DMS79 treated with DMSO at 0.1 percent for 48 hours (cell line): Measurements from ENCODE around the gene R3HDM1.
"Not testable (repeated sequence)": the region's sequence is repeated elsewhere in the genome, so short reads cannot be mapped to it uniquely, and the experiment has no call there.

Experiments
- DNase-seq: peaks from one replicate; lab custom pipeline; 2025; lab: John Stamatoyannopoulos, UW

R3HDM1 gene

GRCh38 chr2:135531231-135532197, at the start of gene R3HDM1:
Gene R3HDM1, plus strand, starts transcription at chr2:135531484. Its CDS starts 73,362 bp downstream, at chr2:135604846.
- peak; percentile 99 for DNase-seq

DNA sequence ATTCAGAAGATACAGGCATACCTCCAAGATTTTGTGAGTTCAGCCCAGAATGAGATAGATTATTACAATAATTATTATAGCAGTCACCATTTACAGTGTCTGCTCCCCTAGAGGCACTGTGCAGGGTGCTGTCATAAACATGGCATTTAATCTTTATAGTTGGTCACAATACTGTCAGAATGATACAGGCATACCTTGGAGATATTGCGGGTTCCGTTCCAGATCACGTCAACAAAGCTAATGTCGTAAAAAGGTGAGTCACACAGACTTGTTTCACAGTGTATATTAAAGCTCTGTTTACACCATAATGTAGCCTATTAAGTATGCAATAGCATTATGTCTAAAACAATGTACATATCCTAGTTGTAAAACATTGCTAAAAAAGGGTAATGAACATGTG, 45.8 kb upstream of the R3HDM1 start:
- no peak for DNase-seq

GRCh38 chr2:135490376-135490775, 40.9 kb upstream of the R3HDM1 start:
- no peak for DNase-seq

GRCh38 chr2:135494503-135494902, 36.8 kb upstream of the R3HDM1 start:
- no peak for DNase-seq

DNA sequence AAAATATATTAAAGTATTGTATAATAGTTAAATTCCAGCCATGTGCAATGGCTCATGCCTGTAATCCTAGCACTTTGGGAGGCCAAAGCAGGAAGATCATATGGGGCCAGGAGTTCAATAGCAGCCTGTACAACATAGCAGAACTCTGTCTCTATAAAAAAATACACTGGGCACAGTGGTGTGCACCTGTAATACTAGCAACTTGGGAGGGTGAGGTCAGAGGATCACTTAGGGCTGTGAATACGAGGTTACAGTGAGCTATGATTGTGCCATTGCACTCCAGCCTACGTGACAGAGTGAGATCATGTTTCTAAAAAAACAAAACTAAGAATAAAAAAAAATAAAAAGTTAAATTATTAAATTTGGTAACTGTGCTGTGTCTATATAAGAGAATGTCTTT, 36.4 kb upstream of the R3HDM1 start:
- DNase-seq = no peak

DNA sequence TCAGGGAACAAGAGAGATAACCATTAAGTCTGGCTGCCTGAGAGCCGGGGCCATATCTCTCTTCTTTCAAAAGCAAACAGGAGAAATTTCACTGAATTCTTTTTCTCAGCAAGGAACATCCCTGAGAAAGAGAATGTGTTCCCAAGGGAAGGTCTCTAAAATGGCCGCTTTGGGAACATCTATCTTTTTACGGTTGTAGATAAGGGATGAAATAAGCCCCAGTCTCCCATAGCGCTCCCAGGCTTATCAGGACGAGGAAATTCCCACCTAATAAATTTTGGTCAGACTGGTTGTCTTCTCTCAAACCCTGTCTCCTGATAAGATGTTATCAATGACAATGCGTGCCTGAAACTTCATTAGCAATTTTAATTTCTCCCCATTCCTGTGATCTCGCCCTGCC, 32.7 kb upstream of the R3HDM1 start:
- DNase-seq = not testable (repeated sequence)

DNA sequence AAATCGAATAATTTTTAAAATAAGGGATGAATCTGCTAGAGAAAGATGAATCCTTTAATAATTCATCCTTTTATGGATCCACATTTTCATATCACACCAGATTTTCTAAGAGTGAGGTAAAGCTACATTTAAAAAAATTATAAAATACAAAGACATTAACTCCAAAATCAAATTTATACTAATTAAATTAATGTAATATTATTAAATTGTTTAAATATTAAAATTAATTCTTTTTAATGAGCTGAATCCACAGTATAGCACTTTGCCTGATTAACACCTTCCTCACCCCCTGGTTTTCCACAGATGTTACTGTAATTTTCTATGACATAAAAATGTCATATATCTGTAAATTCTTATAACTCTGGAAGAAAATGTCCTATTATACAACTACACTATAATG, 26.5 kb upstream of the R3HDM1 start:
- DNase-seq = no peak

GRCh38 chr2:135510577-135510976, 20.7 kb upstream of the R3HDM1 start:
- no peak for DNase-seq

DNA sequence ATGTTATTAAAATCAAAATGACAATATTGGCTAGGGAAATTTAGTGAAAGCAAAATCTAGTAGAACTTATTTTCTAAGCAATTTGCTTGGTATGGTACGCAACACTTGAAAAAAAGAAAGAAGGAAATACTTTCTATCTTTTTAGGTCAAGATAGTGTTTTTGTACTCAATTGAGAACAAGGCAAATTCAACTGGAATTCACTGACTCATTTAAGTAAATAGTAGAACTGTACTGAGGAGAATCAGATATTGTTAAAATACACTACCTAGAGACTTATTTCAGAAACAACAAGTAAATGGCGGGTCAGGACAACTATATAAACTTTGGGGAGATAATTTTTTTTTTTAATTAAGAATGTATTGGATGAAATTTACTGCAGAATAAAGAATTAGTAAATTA, 19.2 kb upstream of the R3HDM1 start:
- DNase-seq = no peak

DNA sequence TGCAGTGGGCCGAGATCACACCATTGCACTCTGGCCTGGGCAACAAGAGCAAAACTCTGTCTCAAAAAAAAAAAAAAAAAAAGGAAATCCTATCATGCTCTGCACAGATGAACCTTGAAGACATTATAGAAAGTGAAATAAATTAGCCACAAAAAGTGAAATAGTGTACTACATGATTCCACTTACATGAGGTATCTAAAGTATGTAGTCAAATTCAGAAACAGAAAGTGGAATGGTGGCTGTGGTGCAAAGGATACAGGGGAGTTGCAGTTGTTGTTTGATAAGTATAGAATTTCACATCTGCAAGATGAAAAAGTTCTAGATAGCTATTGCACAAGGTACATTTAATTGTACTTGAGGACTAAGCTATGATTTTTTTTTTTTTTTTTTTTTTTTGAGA, 5.5 kb upstream of the R3HDM1 start:
- DNase-seq = no peak

GRCh38 chr2:135528006-135528405, 3.3 kb upstream of the R3HDM1 start:
- no peak for DNase-seq

DNA sequence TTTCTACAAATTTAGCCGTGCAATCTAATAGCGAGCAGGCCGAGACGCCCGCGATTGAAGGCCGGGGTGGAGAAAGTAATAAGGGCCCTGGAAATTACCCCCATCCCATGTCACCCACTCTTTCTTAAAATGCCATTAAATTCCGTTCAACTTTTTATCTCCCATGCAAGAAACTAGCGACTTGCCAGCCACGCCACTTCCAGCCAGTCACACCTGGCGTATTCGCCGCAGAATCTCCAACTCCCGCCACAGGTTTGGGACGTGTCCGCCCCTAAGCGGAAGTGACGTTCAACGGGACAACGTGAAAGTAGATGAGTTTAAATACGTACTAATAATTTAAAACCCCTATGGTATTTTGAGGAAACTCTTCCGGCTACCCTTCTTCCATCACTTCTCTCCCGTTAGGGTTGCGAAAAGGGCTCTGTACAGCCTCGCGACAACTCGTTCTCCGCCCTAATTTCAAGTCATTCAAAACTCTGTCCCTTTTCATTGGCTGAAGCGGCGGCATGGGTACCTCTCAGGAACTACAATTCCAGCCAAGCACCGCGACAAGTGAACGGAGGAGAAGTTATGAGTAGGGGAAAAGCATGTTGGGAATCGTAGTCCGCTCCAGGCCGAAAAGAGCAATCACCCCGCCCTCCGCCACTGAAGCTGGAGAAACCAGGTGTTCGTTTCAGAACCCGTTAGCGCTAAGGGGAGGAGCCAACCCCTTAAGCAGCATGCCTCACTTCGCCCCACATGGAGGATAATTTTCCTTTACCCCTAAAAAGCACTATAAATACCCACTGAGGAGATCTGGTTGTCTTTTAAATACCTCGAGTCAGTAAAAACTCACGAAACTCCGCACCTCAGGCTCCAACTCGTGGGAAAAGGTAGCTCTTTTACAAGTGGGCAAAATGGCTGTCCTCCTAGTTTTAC, 712 bp upstream of the R3HDM1 start, which contains the start of gene ZRANB3:
ZRANB3 (minus strand) TSS at position 906 of the 918 bp plus-strand sequence.
- DNase-seq = peak; percentile 99

DNA sequence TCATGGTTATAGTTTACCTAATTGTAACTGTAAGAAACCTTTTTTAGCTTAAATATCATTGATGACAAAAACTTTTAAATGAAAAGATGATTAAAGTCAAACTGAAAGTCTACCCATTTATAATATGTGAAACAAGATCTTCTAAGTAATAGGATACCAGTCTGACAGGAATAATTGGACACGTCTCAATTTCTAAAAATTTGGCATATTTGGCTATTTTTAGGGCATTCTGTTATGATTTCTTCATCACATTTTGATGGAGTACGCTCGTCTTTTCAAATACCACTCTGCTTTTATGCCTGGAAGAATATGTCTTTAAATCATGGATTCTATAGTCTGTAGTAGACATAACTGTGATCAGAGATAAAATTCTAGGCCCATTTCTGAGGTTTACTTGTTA, 1.3 kb downstream of the R3HDM1 start:
- DNase-seq = peak; percentile 15

DNA sequence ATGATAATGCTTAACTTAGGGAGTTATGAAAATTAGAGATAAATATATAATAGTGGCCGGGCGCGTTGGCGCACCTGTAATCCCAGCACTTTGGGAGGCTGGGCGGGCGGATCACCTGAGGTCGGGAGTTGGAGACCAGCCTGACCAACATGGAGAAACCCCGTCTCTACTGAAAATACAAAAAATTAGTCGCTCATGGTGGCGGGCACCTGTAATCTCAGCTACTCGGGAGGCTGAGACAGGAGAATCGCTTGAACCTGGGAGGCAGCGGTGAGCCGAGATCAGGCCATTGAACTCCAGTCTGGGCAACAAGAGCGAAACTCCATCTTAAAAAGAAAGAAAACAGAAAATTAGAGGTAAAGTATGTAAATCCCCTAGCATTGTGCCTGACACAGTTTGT, 2.3 kb downstream of the R3HDM1 start:
- not testable (repeated sequence) for DNase-seq

- DNase-seq = no peak
Observed at GRCh38 chr2:135546436-135546835, 15.2 kb downstream of the R3HDM1 start.

GRCh38 chr2:135547311-135547710, 16.0 kb downstream of the R3HDM1 start:
- no peak for DNase-seq

DNA sequence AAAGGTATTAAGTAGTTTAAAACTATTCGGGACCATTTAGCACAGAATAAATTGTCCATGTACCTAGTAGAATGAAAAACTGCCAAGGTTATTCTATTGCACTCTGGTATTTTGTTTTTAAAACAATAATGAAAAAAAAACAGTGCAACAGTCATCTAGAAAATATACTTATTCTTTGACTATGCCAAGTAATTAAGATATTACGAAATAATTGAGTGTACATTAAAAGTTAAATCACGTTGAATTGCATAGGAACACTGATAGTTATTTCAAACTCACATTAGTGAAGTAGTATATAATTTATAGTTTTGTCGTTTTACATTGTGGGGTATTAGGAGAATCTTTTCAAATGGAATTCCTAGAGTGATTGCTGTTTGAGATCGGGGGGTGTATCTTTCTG, 20.1 kb downstream of the R3HDM1 start:
- no peak for DNase-seq

DNA sequence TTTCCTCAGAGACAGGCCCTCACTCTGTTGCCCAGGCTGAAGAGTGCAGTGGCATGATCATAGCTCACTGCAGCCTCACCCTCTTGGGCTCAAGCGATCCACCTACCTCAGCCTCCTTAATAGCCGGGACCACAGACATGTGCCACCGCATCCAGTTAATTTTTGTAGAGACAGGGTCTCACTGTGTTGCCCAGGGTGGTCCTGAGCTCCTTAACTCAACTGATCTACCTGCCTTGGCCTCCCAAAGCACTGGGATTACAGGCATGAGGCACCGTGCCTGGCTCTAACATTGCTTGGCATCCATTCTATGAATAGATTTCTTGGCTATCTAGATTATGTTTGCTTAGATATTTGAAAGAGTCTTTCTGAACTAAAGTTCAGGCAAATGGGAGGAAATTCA, 21.6 kb downstream of the R3HDM1 start:
- no peak for DNase-seq

DNA sequence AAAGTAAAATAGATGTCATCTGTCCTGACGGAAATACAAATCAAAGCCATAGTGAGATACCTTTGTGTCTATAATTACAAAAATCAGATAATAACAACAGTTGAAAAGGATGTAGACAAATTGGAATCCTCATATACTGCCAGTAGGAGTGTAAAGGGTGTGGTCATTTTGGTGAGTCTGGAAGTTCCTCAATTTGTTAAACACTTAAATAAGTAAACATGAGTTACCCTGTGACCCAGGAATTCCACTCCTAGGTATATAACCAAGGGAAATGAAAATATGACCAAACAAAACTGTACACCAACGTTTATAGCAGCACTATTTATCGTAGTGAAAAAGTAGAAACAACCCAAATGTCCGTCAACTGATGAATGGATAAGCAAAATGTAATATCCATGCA, 24.0 kb downstream of the R3HDM1 start:
- no peak for DNase-seq

GRCh38 chr2:135557530-135557929, 26.2 kb downstream of the R3HDM1 start:
- no peak for DNase-seq

DNA sequence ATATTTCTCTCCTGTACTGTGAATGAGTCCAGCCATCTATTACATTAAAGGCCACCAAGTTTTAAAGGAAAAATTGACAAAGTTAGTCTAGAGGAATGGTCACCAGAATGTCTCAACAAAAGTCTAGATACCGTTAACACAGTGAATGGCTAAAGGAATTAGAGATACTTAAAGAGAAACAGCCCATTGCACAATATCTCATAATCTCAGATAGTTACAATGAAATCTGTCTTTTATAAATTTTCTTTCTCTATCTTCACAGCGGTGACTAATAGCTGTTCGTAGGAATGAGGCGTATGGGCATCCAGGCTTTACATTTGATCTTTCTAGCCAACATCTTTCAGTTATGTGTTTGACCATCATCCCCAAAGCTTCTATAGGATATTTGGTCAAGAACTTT, 30.6 kb downstream of the R3HDM1 start:
- no peak for DNase-seq

- no peak for DNase-seq
Observed at GRCh38 chr2:135563793-135564192, 32.5 kb downstream of the R3HDM1 start.

DNA sequence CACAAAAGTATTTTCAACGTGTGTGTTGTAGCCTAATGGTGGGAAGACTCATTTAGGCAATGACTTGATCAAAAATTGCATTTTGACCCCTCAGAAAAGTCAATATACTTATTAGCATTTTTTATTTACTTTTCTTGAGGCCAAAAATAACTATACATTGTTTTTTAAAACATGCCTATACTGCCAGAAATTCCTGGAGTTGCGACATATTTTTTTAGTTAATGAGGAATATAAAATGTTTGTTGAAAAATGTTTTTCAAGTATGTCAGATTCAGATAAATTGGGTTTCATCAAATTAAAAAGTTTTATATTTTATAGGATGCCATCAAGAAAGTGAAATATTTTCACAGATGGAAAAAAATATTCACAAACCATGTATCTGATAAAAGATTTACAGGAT, 39.6 kb downstream of the R3HDM1 start:
- no peak for DNase-seq
